IMR-90 (cell line): ENCODE data around the gene BMERB1. TPM values are rescaled to one million over a fixed set of nuclear protein-coding genes. Genes with fewer than 3 reads are reported as not detected.

Source experiments
- ATAC-seq: fragments of 200-7000 bp; cut with Tn5 transposase; 2 replicates; pipeline ENCODE4 v1.9.1; 2020; ENCODE audit warnings: low read depth, mild to moderate bottlenecking, moderate library complexity
- BruUV-seq: library from RNA; stranded (reverse); fragments of 400-500 nt; replicated peaks from 2 replicates; lab custom pipeline; 2021; lab: Mats Ljungman, UMichigan
- CTCF ChIA-PET: fragments of 300-600 bp; formaldehyde crosslinking; extraction: SDS; loops from one replicate; lab custom pipeline; 2021; ENCODE audit warnings: antibody characterized with exemption; lab: Yijun Ruan, JAX
- POLR2A ChIA-PET: fragments of 300-600 bp; sonication (Branson Sonifier 250); formaldehyde crosslinking; loops from one replicate; lab custom pipeline; 2022; ENCODE audit warnings: antibody characterized with exemption; ENCODE audit not compliant: unreplicated experiment; lab: Charles Lee
- DNase-seq: peaks from one replicate; pipeline ENCODE4 v3.0.0; 2013
- H2AFZ ChIP-seq: replicated peaks from 2 replicates; pipeline ENCODE3; 2013; ENCODE audit warnings: low read length, mild to moderate bottlenecking; ENCODE audit not compliant: poor library complexity
- H2AK5ac ChIP-seq: 2 replicates; pipeline ENCODE4 v1.6.1; 2013; ENCODE audit warnings: low read depth, low read length, inconsistent platforms
- H2AK9ac ChIP-seq: replicated peaks from 2 replicates; pipeline ENCODE3; 2013; ENCODE audit warnings: mild to moderate bottlenecking, low read depth, low read length, moderate library complexity; ENCODE audit not compliant: poor library complexity
- H2BK120ac ChIP-seq: 2 replicates; pipeline ENCODE4 v1.6.1; 2013; ENCODE audit warnings: low read depth, low read length, inconsistent platforms
- H2BK15ac ChIP-seq: 3 replicates; pipeline ENCODE4 v1.6.1; 2013; ENCODE audit warnings: low read depth, low read length, inconsistent platforms
- H2BK20ac ChIP-seq: 2 replicates; pipeline ENCODE4 v1.6.1; 2013; ENCODE audit warnings: low read depth, mild to moderate bottlenecking, inconsistent platforms, low read length, moderate library complexity
- H2BK5ac ChIP-seq: 2 replicates; pipeline ENCODE4 v1.6.1; 2013; ENCODE audit warnings: mild to moderate bottlenecking, low read depth, low read length, inconsistent platforms; ENCODE audit not compliant: poor library complexity, severe bottlenecking
- H3K14ac ChIP-seq: replicated peaks from 2 replicates; pipeline ENCODE4 v1.6.1; 2013; ENCODE audit warnings: low read depth, low read length, inconsistent platforms
- H3K18ac ChIP-seq: 2 replicates; pipeline ENCODE4 v1.6.1; 2013; ENCODE audit warnings: low read depth, low read length, control low read depth
- H3K23ac ChIP-seq: 2 replicates; pipeline ENCODE4 v1.6.1; 2013; ENCODE audit warnings: low read depth, low read length, inconsistent platforms
- H3K27ac ChIP-seq: 2 replicates; pipeline ENCODE4 v1.5.1; 2013; ENCODE audit warnings: mild to moderate bottlenecking, control low read depth, low read length; ENCODE audit not compliant: insufficient read depth
- H3K27me3 ChIP-seq: 2 replicates; pipeline ENCODE4 v1.6.1; 2013; ENCODE audit warnings: low read length; ENCODE audit not compliant: control insufficient read depth, insufficient read depth
- H3K36me3 ChIP-seq: 2 replicates; pipeline ENCODE4 v1.6.1; 2013; ENCODE audit warnings: low read length, mixed read lengths; ENCODE audit not compliant: control insufficient read depth, insufficient read depth
- H3K4ac ChIP-seq: 2 replicates; pipeline ENCODE4 v1.6.1; 2013; ENCODE audit warnings: low read depth, low read length, inconsistent platforms
- H3K4me1 ChIP-seq: 2 replicates; pipeline ENCODE4 v1.6.1; 2013; ENCODE audit warnings: low read length, mixed read lengths; ENCODE audit not compliant: control insufficient read depth, insufficient read depth
- H3K4me2 ChIP-seq: 2 replicates; pipeline ENCODE4 v1.6.1; 2013; ENCODE audit warnings: low read depth, mild to moderate bottlenecking, control low read depth, low read length, moderate library complexity
- H3K4me3 ChIP-seq: 2 replicates; pipeline ENCODE4 v1.5.1; 2013; ENCODE audit warnings: low read depth, mild to moderate bottlenecking, control low read depth, low read length, moderate library complexity; ENCODE audit not compliant: insufficient read depth
- H3K56ac ChIP-seq: 2 replicates; pipeline ENCODE4 v1.6.1; 2013; ENCODE audit warnings: low read length, inconsistent platforms; ENCODE audit not compliant: insufficient read depth; ENCODE audit errors: extremely low read depth
- H3K79me1 ChIP-seq, 2 experiments: 2 replicates each; pipeline ENCODE4 v1.6.1; 2013; ENCODE audit warnings: low read length in 2 of 2, inconsistent platforms in 1 of 2, low read depth in 1 of 2
- H3K9ac ChIP-seq: 2 replicates; pipeline ENCODE4 v1.6.1; 2013; ENCODE audit warnings: low read depth, low read length, control low read depth
- H3K9me1 ChIP-seq: 2 replicates; pipeline ENCODE4 v1.6.1; 2013; ENCODE audit warnings: low read length, inconsistent platforms; ENCODE audit not compliant: insufficient read depth
- H3K9me3 ChIP-seq: 2 replicates; pipeline ENCODE4 v1.6.1; 2013; ENCODE audit warnings: low read length; ENCODE audit not compliant: control insufficient read depth, insufficient read depth
- H4K20me1 ChIP-seq: 2 replicates; pipeline ENCODE4 v1.6.1; 2013; ENCODE audit warnings: low read length, inconsistent platforms; ENCODE audit not compliant: insufficient read depth
- H4K5ac ChIP-seq: 2 replicates; pipeline ENCODE4 v1.6.1; 2013; ENCODE audit warnings: mild to moderate bottlenecking, low read depth, low read length, control low read depth
- H4K8ac ChIP-seq, 2 experiments: 2 replicates each; pipeline ENCODE4 v1.6.1; 2013; ENCODE audit warnings: low read depth in 2 of 2, low read length in 2 of 2, control low read depth in 1 of 2, inconsistent platforms in 1 of 2
- H4K91ac ChIP-seq: 2 replicates; pipeline ENCODE4 v1.6.1; 2013; ENCODE audit warnings: low read depth, low read length, inconsistent platforms; ENCODE audit not compliant: insufficient read depth
- RFX5 ChIP-seq: IDR thresholded peaks from 2 replicates; pipeline ENCODE4 v1.8.0; 2012; ENCODE audit warnings: low read depth, mild to moderate bottlenecking, low read length, moderate library complexity
- WGBS, 2 experiments: methylation state at CpG; one replicate each; pipeline versions ENCODE4 v1.1.5 to v1.1.7; 2013; ENCODE audit warnings: missing lambda C conversion rate in 2 of 2; ENCODE audit not compliant: insufficient read length in 1 of 2; ENCODE audit errors: extremely low coverage in 2 of 2; 5-methylcytosine and 5-hydroxymethylcytosine counted together
- dilution Hi-C: fragments of 300-500 bp; cut with HindIII; formaldehyde crosslinking; loops from one replicate; pipeline ENCODE4 v1.14.3; 2018; ENCODE audit warnings: low sequenced_read_pairs; ENCODE audit not compliant: unreplicated experiment
- in situ Hi-C: fragments of 300-500 bp; cut with MboI; formaldehyde crosslinking; loops from 3 replicates; pipeline ENCODE4 v1.14.3; 2019; ENCODE audit warnings: low sequenced_read_pairs, inconsistent platforms, mixed read lengths
- intact Hi-C: fragments of 100-400 bp; cut with micrococcal nuclease; formaldehyde crosslinking; loops from 2 replicates; pipeline ENCODE4 v1.10.0; 2022
- polyA plus RNA-seq, 3 experiments: library from polyadenylated mRNA; depleted of rRNA; stranded (reverse); fragments of >200 nt; gene quantifications; 2 replicates each; pipeline ENCODE4 v1.2.3, GENCODE V29; 2012; ENCODE audit warnings: low replicate concordance in 1 of 3
- total RNA-seq: library from RNA; depleted of rRNA; stranded (reverse); fragments of >200 nt; gene quantifications from 2 replicates; pipeline ENCODE4 v1.2.3, GENCODE V29; 2012
- TF ChIP-seq, protein P1 (sequence below): fragments of 150-350 bp; IDR thresholded peaks from 2 replicates; pipeline ENCODE4 v1.6.1; 2017; ENCODE audit warnings: mild to moderate bottlenecking, antibody characterized with exemption, low read length, low read depth

The BMERB1 gene
- total and polyA plus RNA-seq, 2 of the 4 experiments (the other 2 are of a cell fraction) = 22.6 to 32.9 TPM

DNA sequence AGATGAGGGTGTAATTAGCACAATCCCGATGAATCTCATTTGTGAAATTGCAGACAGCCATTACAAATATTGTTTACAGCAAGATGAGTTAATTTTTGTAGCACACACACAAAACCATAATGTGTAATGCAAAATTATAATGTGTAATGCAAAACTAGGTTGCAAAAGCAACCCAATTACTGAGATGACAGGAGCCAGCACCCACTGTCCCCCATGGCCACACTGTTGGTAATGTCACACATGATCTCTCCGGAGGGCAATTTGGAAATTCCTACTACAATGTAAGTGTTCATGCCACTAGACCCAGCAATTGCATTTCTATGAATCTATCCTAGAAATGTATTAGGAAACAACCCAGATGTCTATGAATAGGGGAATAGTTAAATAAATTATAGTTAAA lies 131.7 kb downstream of the BMERB1 start:
- Histone ChIP-seq H3K79me1 (peaks cover 3 to 5% of the 10 kb centered on the region in 2 experiments; a peak in 2 of 4 replicates), H3K4ac (no peak overlapping the region), H2AK5ac (no peak overlapping the region), H3K9me1 (no peaks in the 10 kb centered on the region; the same call in 1 of the 2 replicates), H4K5ac (no peak overlapping the region), H3K18ac (no peak overlapping the region), H4K20me1 (no peaks in the 10 kb centered on the region), H3K4me1 (peaks cover 2% of the 10 kb centered on the region; the same call in 1 of the 2 replicates), H2AK9ac (no peak overlapping the region), H2BK15ac (no peak overlapping the region), H4K91ac (no peak overlapping the region), H3K56ac (no peak overlapping the region), H2AFZ (no peak overlapping the region), H3K4me2 (no peak overlapping the region), H2BK120ac (no peak overlapping the region), H2BK20ac (no peak overlapping the region), H4K8ac (no peak overlapping the region), H3K36me3 (peaks cover 12% of the 10 kb centered on the region), H3K9ac (no peak overlapping the region), H3K14ac (no peak overlapping the region), H3K27ac (no peak overlapping the region), H3K4me3 (no peak overlapping the region), H3K9me3 (no peaks in the 10 kb centered on the region), H3K27me3 (no peaks in the 10 kb centered on the region), H3K23ac (no peak overlapping the region), H2BK5ac (no peak overlapping the region)
- no peak for ATAC-seq
- CTCF ChIA-PET = no interaction called here
- POLR2A ChIA-PET = no interaction called here
- in situ Hi-C loops (no loop called here), dilution Hi-C loops (no loop called here), intact Hi-C loops (no loop called here)
- DNase-seq = no peak
- TF ChIP-seq, protein P1, sequence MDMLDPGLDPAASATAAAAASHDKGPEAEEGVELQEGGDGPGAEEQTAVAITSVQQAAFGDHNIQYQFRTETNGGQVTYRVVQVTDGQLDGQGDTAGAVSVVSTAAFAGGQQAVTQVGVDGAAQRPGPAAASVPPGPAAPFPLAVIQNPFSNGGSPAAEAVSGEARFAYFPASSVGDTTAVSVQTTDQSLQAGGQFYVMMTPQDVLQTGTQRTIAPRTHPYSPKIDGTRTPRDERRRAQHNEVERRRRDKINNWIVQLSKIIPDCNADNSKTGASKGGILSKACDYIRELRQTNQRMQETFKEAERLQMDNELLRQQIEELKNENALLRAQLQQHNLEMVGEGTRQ = no peak
- no peak for TF ChIP-seq RFX5
- no CpG with 5 or more reads among the region's 2 CpGs for WGBS, 2 experiments
- no TSS peak for BruUV-seq
